Measurements from ENCODE around the gene FOXP1. TPM values are rescaled to one million over a fixed set of nuclear protein-coding genes. Genes with fewer than 3 reads are reported as not detected.

FOXP1 gene
- total RNA-seq, 1 donor from 2014 or later: 26.1 TPM

DNA sequence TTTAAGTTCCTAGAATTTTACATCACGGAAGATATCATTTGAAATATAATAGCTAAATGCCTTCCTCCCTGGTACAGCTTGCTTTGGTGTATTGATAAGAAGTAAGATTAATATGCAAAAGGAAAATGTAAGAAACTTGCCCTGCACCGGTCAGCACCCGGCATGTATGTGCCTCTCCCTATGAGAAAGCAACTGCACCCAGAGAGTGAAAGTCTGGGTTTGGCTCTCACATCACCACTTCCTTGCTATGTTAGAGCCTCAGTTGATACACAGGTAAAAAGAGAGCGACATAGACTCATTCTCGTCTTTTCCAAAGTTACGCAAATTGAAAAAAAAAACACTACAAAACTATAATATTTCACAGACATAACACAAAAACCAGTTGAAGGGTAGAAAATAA is 96.7 kb downstream of the FOXP1 start:
- TF ChIP-seq CTCF (conservative IDR thresholded peaks at IDR 0.05; ENCODE audit: low read depth, low read length): no peak
- DNase-seq (ENCODE audit: low read depth): no peak
- no peak overlapping the region for H3K4me3 ChIP-seq (ENCODE audit: low read depth, low read length)

- TF ChIP-seq CTCF (conservative IDR thresholded peaks at IDR 0.05; ENCODE audit: low read depth, low read length): no peak
- no peak for DNase-seq (ENCODE audit: low read depth)
- H3K4me3 ChIP-seq (ENCODE audit: low read depth, low read length): no peak overlapping the region
Measured at GRCh38 chr3:71485896-71486295, 97.6 kb downstream of the FOXP1 start.

DNA sequence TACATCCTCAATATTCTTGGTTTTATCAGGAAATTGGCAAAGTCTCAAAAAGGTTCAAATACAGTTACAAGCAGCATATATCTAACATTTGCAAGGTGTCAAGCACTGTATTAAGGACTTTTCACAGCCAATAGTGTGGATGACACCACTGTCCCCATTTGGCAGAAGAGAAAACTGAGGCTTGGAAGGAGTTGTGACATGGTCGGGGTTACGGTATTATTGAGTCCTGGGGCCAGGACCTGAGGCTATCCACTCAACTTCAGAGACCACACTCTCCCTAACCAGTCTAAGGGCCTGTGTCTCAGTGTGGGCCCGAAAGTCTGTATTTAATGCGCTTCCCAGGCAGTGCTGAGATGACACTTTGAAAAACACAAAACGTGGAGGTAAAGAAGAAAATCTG is 99.1 kb downstream of the FOXP1 start:
- DNase-seq (ENCODE audit: low read depth): no peak
- TF ChIP-seq CTCF (conservative IDR thresholded peaks at IDR 0.05; ENCODE audit: low read depth, low read length): no peak
- H3K4me3 ChIP-seq (ENCODE audit: low read depth, low read length): no peak overlapping the region

DNA sequence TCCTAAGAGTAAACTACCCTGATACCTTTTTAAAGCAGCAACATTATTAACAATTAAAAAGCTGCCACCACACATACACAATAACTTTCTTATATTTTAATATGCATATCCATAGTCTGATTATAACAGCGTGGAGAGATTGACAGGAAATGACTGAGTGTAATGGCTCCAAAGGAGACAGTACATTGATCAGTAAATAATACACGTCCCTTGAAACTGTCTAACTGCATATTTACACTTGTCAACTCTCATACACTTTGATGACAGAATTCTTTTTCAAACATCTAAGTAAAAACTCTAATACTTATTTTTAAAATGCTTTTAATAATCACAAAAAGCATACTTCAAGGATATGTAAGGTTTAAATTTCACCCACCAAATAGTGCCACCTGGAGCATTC is 99.5 kb downstream of the FOXP1 start:
- TF ChIP-seq CTCF (conservative IDR thresholded peaks at IDR 0.05; ENCODE audit: low read depth, low read length): no peak
- no peak overlapping the region for H3K4me3 ChIP-seq (ENCODE audit: low read depth, low read length)
- no peak for DNase-seq (ENCODE audit: low read depth)

DNA sequence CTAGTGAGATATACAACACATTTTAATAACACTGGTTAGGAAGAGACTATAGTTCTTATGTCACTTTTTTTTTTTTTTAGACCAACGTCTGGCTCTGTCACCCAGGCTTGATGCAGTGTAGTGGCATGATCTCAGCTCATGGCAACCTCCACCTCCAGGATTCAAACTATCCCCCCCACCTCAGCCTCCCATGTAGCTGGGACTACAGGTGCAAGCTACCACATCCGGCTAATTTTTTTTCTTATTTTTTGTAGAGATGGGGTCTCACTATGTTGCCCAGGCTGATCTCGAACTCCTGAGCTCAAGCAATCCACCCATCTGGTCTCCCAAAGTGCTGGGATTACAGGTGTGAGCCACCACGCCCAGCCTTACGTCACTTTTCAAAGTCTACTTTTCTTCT is 100.8 kb downstream of the FOXP1 start:
- DNase-seq (ENCODE audit: low read depth): no peak
- H3K4me3 ChIP-seq (ENCODE audit: low read depth, low read length): no peak overlapping the region
- TF ChIP-seq CTCF (conservative IDR thresholded peaks at IDR 0.05; ENCODE audit: low read depth, low read length): no peak

GRCh38 chr3:71478568-71478967 is 105.0 kb downstream of the FOXP1 start:
- no peak for DNase-seq (ENCODE audit: low read depth)
- TF ChIP-seq CTCF (conservative IDR thresholded peaks at IDR 0.05; ENCODE audit: low read depth, low read length): no peak

DNA sequence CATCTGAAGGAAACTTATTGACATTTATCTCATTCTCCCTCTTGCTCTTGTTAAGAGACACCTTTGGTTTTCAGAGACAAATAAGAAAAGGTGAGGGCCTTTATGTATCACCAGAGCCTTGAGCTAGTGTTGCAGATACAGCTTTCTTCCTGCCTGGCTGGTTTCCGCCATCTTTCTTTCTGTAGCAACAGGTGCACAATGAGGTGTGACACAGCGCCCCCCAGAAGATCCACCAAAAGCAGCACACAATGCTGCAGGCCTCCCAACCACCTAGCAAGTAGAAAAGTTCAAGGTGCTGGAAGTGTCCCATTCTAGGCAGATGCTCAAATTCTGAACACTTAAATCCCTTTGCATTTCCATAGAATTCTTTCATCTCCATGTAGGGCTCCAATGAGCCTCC is 106.6 kb downstream of the FOXP1 start:
- no peak for DNase-seq (ENCODE audit: low read depth)
- no peak overlapping the region for H3K4me3 ChIP-seq (ENCODE audit: low read depth, low read length)
- TF ChIP-seq CTCF (conservative IDR thresholded peaks at IDR 0.05; ENCODE audit: low read depth, low read length): no peak

More at GRCh38 chr3:71478568-71478967, 105.0 kb downstream of the FOXP1 start:
- no peak overlapping the region for H3K4me3 ChIP-seq (ENCODE audit: low read depth, low read length)
